BE2C (cell line): ENCODE data around the gene EP400.

Experiments
- DNase-seq: peaks from one replicate; pipeline ENCODE4 v3.0.0-alpha.2; 2020
- H3K27me3 ChIP-seq: fragments of 250-450 bp; sonication (Bioruptor Pico); 2 replicates; pipeline ENCODE4 v1.5.1; 2020; ENCODE audit warnings: mild to moderate bottlenecking
- H3K36me3 ChIP-seq: fragments of 250-450 bp; sonication (Bioruptor Pico); 2 replicates; pipeline ENCODE4 v1.5.1; 2020; ENCODE audit warnings: mild to moderate bottlenecking
- H3K4me1 ChIP-seq: fragments of 250-450 bp; sonication (Bioruptor Pico); 2 replicates; pipeline ENCODE4 v1.5.1; 2020
- H3K4me3 ChIP-seq: 2 replicates; pipeline ENCODE4 v1.5.1; 2011; ENCODE audit warnings: low read depth, low read length
- H3K9me3 ChIP-seq: fragments of 250-450 bp; sonication (Bioruptor Pico); 2 replicates; pipeline ENCODE4 v1.5.1; 2020
- CTCF ChIP-seq: IDR thresholded peaks from 2 replicates; pipeline ENCODE4 v1.5.1; 2012; ENCODE audit warnings: mild to moderate bottlenecking, low read depth, low read length

EP400 gene

GRCh38 chr12:132121283-132121682 lies 171.5 kb downstream of the EP400 start:
- TF ChIP-seq CTCF: no peak
- Histone ChIP-seq H3K4me3 (no peak overlapping the region), H3K4me1 (no peaks in the 10 kb centered on the region), H3K9me3 (no peaks in the 10 kb centered on the region), H3K27me3 (no peaks in the 10 kb centered on the region), H3K36me3 (peaks cover 24% of the 10 kb centered on the region)
- no peak for DNase-seq

- H3K4me1 ChIP-seq: no peaks in the 10 kb centered on the region
- peaks cover 41% of the 10 kb centered on the region for H3K36me3 ChIP-seq
- H3K9me3 ChIP-seq: no peaks in the 10 kb centered on the region; the same call in 1 of the 2 replicates
- DNase-seq: no peak
- TF ChIP-seq CTCF: no peak
- H3K27me3 ChIP-seq: no peaks in the 10 kb centered on the region
- no peak overlapping the region for H3K4me3 ChIP-seq
These were observed 174.4 kb downstream of the EP400 start for GRCh38 chr12:132123970-132124765.

- Histone ChIP-seq H3K4me1 (no peaks in the 10 kb centered on the region), H3K27me3 (no peaks in the 10 kb centered on the region), H3K36me3 (peaks cover 41% of the 10 kb centered on the region), H3K9me3 (no peaks in the 10 kb centered on the region; the same call in 1 of the 2 replicates), H3K4me3 (no peak overlapping the region)
- no peak for TF ChIP-seq CTCF
- no peak for DNase-seq
These were observed 175.2 kb downstream of the EP400 start for GRCh38 chr12:132124766-132125425.

- no peaks in the 10 kb centered on the region for H3K27me3 ChIP-seq
- H3K4me3 ChIP-seq: no peak overlapping the region
- no peaks in the 10 kb centered on the region; the same call in 1 of the 2 replicates for H3K9me3 ChIP-seq
- no peaks in the 10 kb centered on the region for H3K4me1 ChIP-seq
- peaks cover 41% of the 10 kb centered on the region for H3K36me3 ChIP-seq
- no peak for TF ChIP-seq CTCF
- no peak for DNase-seq
These were observed 176.0 kb downstream of the EP400 start for GRCh38 chr12:132125736-132126135.

- peaks cover 38% of the 10 kb centered on the region for H3K36me3 ChIP-seq
- H3K27me3 ChIP-seq: no peaks in the 10 kb centered on the region
These were observed 177.3 kb downstream of the EP400 start for GRCh38 chr12:132127041-132127440.

More at GRCh38 chr12:132127041-132127440, 177.3 kb downstream of the EP400 start:
- no peak overlapping the region for H3K4me3 ChIP-seq
- DNase-seq: no peak
- H3K9me3 ChIP-seq: no peaks in the 10 kb centered on the region; the same call in 1 of the 2 replicates
- TF ChIP-seq CTCF: no peak
- H3K4me1 ChIP-seq: no peaks in the 10 kb centered on the region
